ENCODE measurements around the gene EPS8. TPM values are rescaled to one million over a fixed set of nuclear protein-coding genes. Genes with fewer than 3 reads are reported as not detected.

The EPS8 gene
- polyA plus RNA-seq, 1 of the 3 experiments (the other 2 are of a cell fraction), result 19.8 TPM

DNA sequence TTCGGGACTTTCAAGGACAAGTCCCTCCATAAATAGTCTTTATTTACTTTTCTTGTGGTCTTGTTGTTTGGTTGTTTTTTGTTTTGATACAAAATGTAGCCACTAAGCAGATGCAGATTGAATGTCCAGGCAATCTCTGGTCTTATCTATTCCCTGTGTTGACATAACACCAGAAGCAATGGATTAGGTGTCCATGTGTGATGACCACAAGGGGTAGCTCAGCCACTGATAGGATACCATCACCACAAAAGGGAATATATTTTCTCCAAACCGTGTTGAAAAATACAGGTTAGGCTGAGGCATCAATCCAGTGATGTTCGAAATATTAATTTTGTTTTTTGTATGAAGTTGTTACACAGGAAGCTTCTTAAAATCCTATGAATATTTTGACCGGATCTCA is 196.3 kb downstream of the EPS8 start:
- Histone ChIP-seq H3K79me2 (ENCODE audit: insufficient read depth) (no peaks in the 10 kb centered on the region), H3F3A (replicated peaks; ENCODE audit: insufficient read depth) (no peaks in the 10 kb centered on the region), H3K27me3 (ENCODE audit: insufficient read depth) (no peaks in the 10 kb centered on the region), H3K4me2 (no peak overlapping the region), H3K4me3 (ENCODE audit: low read depth in 2 of 2, low read length in 1 of 2) (no peak overlapping the region), H3K9me2 (no peaks in the 10 kb centered on the region), H3K9me3 (no peaks in the 10 kb centered on the region), H3K9ac (no peak overlapping the region), H2AFZ (ENCODE audit: low read depth) (no peak overlapping the region), H3K4me1 (ENCODE audit: control insufficient read depth in 1 of 2, insufficient read depth in 2 of 2, low read depth in 1 of 2, low read length in 1 of 2) (no peaks in the 10 kb centered on the region; a peak in 2 of 4 replicates), H3K27ac (ENCODE audit: low read depth in 2 of 2, low read length in 1 of 2) (no peak overlapping the region), H3K36me3 (replicated peaks in 1 of 2; ENCODE audit: control insufficient read depth in 1 of 2, insufficient read depth in 2 of 2, low read length in 1 of 2) (no peaks in the 10 kb centered on the region), H4K20me1 (ENCODE audit: insufficient read depth) (no peaks in the 10 kb centered on the region)
- TF ChIP-seq SIN3A (IDR thresholded peaks at IDR 0.05; ENCODE audit: borderline replicate concordance, low read depth, low read length), result no peak
- no peak for TF ChIP-seq RCOR1 (IDR thresholded peaks at IDR 0.05; ENCODE audit: low read length)
- TF ChIP-seq RAD21 (IDR thresholded peaks at IDR 0.05; ENCODE audit: low read length), result peak; percentile 30; the same call in 1 of the 2 replicates
- TF ChIP-seq, protein P1, sequence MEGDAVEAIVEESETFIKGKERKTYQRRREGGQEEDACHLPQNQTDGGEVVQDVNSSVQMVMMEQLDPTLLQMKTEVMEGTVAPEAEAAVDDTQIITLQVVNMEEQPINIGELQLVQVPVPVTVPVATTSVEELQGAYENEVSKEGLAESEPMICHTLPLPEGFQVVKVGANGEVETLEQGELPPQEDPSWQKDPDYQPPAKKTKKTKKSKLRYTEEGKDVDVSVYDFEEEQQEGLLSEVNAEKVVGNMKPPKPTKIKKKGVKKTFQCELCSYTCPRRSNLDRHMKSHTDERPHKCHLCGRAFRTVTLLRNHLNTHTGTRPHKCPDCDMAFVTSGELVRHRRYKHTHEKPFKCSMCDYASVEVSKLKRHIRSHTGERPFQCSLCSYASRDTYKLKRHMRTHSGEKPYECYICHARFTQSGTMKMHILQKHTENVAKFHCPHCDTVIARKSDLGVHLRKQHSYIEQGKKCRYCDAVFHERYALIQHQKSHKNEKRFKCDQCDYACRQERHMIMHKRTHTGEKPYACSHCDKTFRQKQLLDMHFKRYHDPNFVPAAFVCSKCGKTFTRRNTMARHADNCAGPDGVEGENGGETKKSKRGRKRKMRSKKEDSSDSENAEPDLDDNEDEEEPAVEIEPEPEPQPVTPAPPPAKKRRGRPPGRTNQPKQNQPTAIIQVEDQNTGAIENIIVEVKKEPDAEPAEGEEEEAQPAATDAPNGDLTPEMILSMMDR (IDR thresholded peaks at IDR 0.05), result peak; percentile 39
- ChIA-PET POLR2A (no interaction called here), CTCF (interaction anchor here (8.3 kb wide), 1 partner anchor 263 kb away, joined by 98 read pairs; no protein-coding TSS in a partner anchor)
- 79% methylated on average over 4 of the region's 4 CpGs for WGBS (ENCODE audit: low lambda C conversion rate)
- no peak for DNase-seq

GRCh38 chr12:15591811-15592210 is 197.4 kb downstream of the EPS8 start:
- no peaks in the 10 kb centered on the region for H3K36me3 ChIP-seq (replicated peaks in 1 of 2; ENCODE audit: control insufficient read depth in 1 of 2, insufficient read depth in 2 of 2, low read length in 1 of 2)
- ChIA-PET POLR2A (no interaction called here), CTCF (interaction anchor here (0.9 to 8.3 kb wide), 3 partner anchors 85 to 272 kb away, joined by 3 to 98 read pairs (median 5); no protein-coding TSS in a partner anchor)
- H3K79me2 ChIP-seq (ENCODE audit: insufficient read depth), result no peaks in the 10 kb centered on the region
- TF ChIP-seq, protein P2, sequence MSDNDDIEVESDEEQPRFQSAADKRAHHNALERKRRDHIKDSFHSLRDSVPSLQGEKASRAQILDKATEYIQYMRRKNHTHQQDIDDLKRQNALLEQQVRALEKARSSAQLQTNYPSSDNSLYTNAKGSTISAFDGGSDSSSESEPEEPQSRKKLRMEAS (IDR thresholded peaks at IDR 0.05; ENCODE audit: low read depth), result no peak
- TF ChIP-seq NRF1 (IDR thresholded peaks at IDR 0.05; ENCODE audit: low read depth, low read length) (no peak), GABPA (IDR thresholded peaks at IDR 0.05; ENCODE audit: low read depth) (no peak), EP300 (IDR thresholded peaks at IDR 0.05; ENCODE audit: borderline replicate concordance in 1 of 2, low read depth in 1 of 2, low read length in 1 of 2) (no peak), RCOR1 (IDR thresholded peaks at IDR 0.05; ENCODE audit: low read length) (no peak), RAD21 (IDR thresholded peaks at IDR 0.05; ENCODE audit: low read length) (no peak), MXI1 (IDR thresholded peaks at IDR 0.05; ENCODE audit: low read depth, low read length) (no peak), SIN3A (IDR thresholded peaks at IDR 0.05; ENCODE audit: borderline replicate concordance, low read depth, low read length) (no peak), POLR2AphosphoS5 (IDR thresholded peaks at IDR 0.05; ENCODE audit: low read depth, low read length) (no peak), MEF2A (IDR thresholded peaks at IDR 0.05; ENCODE audit: borderline replicate concordance, low read depth) (no peak), CHD2 (IDR thresholded peaks at IDR 0.05; ENCODE audit: low read length, partially characterized antibody) (no peak), FOXM1 (IDR thresholded peaks at IDR 0.05; ENCODE audit: low read depth) (no peak), TAF1 (IDR thresholded peaks at IDR 0.05; ENCODE audit: borderline replicate concordance, low read depth, low read length) (no peak)
- TF ChIP-seq, protein P3, sequence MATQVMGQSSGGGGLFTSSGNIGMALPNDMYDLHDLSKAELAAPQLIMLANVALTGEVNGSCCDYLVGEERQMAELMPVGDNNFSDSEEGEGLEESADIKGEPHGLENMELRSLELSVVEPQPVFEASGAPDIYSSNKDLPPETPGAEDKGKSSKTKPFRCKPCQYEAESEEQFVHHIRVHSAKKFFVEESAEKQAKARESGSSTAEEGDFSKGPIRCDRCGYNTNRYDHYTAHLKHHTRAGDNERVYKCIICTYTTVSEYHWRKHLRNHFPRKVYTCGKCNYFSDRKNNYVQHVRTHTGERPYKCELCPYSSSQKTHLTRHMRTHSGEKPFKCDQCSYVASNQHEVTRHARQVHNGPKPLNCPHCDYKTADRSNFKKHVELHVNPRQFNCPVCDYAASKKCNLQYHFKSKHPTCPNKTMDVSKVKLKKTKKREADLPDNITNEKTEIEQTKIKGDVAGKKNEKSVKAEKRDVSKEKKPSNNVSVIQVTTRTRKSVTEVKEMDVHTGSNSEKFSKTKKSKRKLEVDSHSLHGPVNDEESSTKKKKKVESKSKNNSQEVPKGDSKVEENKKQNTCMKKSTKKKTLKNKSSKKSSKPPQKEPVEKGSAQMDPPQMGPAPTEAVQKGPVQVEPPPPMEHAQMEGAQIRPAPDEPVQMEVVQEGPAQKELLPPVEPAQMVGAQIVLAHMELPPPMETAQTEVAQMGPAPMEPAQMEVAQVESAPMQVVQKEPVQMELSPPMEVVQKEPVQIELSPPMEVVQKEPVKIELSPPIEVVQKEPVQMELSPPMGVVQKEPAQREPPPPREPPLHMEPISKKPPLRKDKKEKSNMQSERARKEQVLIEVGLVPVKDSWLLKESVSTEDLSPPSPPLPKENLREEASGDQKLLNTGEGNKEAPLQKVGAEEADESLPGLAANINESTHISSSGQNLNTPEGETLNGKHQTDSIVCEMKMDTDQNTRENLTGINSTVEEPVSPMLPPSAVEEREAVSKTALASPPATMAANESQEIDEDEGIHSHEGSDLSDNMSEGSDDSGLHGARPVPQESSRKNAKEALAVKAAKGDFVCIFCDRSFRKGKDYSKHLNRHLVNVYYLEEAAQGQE (IDR thresholded peaks at IDR 0.05; ENCODE audit: low read depth, low read length), result no peak
- TF ChIP-seq, protein P4, sequence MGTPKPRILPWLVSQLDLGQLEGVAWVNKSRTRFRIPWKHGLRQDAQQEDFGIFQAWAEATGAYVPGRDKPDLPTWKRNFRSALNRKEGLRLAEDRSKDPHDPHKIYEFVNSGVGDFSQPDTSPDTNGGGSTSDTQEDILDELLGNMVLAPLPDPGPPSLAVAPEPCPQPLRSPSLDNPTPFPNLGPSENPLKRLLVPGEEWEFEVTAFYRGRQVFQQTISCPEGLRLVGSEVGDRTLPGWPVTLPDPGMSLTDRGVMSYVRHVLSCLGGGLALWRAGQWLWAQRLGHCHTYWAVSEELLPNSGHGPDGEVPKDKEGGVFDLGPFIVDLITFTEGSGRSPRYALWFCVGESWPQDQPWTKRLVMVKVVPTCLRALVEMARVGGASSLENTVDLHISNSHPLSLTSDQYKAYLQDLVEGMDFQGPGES (IDR thresholded peaks at IDR 0.05; ENCODE audit: low read depth, low read length), result no peak
- TF ChIP-seq, protein P5, sequence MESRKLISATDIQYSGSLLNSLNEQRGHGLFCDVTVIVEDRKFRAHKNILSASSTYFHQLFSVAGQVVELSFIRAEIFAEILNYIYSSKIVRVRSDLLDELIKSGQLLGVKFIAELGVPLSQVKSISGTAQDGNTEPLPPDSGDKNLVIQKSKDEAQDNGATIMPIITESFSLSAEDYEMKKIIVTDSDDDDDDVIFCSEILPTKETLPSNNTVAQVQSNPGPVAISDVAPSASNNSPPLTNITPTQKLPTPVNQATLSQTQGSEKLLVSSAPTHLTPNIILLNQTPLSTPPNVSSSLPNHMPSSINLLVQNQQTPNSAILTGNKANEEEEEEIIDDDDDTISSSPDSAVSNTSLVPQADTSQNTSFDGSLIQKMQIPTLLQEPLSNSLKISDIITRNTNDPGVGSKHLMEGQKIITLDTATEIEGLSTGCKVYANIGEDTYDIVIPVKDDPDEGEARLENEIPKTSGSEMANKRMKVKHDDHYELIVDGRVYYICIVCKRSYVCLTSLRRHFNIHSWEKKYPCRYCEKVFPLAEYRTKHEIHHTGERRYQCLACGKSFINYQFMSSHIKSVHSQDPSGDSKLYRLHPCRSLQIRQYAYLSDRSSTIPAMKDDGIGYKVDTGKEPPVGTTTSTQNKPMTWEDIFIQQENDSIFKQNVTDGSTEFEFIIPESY (IDR thresholded peaks at IDR 0.05; ENCODE audit: borderline replicate concordance, low read depth), result no peak
- no peak overlapping the region for H3K27ac ChIP-seq (ENCODE audit: low read depth in 2 of 2, low read length in 1 of 2)
- no peak overlapping the region for H3K4me3 ChIP-seq (ENCODE audit: low read depth in 2 of 2, low read length in 1 of 2)
- no peak overlapping the region for H3K9ac ChIP-seq
- no peaks in the 10 kb centered on the region for H4K20me1 ChIP-seq (ENCODE audit: insufficient read depth)
- H3F3A ChIP-seq (replicated peaks; ENCODE audit: insufficient read depth), result no peaks in the 10 kb centered on the region
- H3K9me2 ChIP-seq, result no peaks in the 10 kb centered on the region
- H3K4me1 ChIP-seq (ENCODE audit: control insufficient read depth in 1 of 2, insufficient read depth in 2 of 2, low read depth in 1 of 2, low read length in 1 of 2), result no peaks in the 10 kb centered on the region; a peak in 2 of 4 replicates
- 95% methylated on average over 5 of the region's 5 CpGs for WGBS (ENCODE audit: low lambda C conversion rate)
- no peaks in the 10 kb centered on the region for H3K27me3 ChIP-seq (ENCODE audit: insufficient read depth)
- DNase-seq, result no peak
- no peaks in the 10 kb centered on the region for H3K9me3 ChIP-seq
- H2AFZ ChIP-seq (ENCODE audit: low read depth), result no peak overlapping the region
- no peak overlapping the region for H3K4me2 ChIP-seq

Measured in SK-N-SH (cell line).